ENCODE results near the gene PIGL.
A peak's percentile ranks its signal among the peaks of the same experiment; 100 is the strongest.

The PIGL gene

DNA sequence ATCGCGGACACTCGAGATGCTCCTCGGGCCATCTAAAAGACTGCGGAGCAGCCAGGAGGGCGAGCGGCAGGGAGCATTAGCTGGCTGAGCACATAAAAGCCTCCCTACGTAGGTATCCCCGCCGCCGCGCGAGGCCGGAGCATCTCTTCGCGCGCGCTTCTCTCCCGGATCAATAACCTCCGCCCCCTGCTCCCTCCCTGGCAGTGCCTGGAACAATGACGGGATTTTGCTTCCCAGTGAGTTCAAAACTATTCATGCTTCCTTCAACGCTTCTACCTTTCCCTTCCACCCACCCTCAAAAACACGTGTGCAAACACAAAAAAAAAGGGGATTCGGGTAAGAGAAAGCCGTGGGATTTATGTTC is 135.3 kb downstream of the PIGL start:
- H3K36me3 ChIP-seq (ENCODE audit: insufficient read depth, low read length), result peaks cover 1% of the 10 kb centered on the region; the same call in 1 of the 2 replicates
- peak overlapping the region; percentile 18; the same call in 1 of the 2 replicates for H3K27ac ChIP-seq (ENCODE audit: low read depth, low read length)
- H3K4me1 ChIP-seq (ENCODE audit: control insufficient read depth, insufficient read depth, low read length, unreplicated experiment), result peaks cover 6% of the 10 kb centered on the region
- peak overlapping the region; percentile 89 for H3K4me3 ChIP-seq (ENCODE audit: low read depth, low read length)
- H2AFZ ChIP-seq (ENCODE audit: low read length, unreplicated experiment), result peak overlapping the region; percentile 45
- H3K27me3 ChIP-seq (ENCODE audit: insufficient read depth, low read length), result no peaks in the 10 kb centered on the region
- peaks cover 29% of the 10 kb centered on the region for H3K79me2 ChIP-seq (ENCODE audit: control insufficient read depth, insufficient read depth, low read length, unreplicated experiment)

DNA sequence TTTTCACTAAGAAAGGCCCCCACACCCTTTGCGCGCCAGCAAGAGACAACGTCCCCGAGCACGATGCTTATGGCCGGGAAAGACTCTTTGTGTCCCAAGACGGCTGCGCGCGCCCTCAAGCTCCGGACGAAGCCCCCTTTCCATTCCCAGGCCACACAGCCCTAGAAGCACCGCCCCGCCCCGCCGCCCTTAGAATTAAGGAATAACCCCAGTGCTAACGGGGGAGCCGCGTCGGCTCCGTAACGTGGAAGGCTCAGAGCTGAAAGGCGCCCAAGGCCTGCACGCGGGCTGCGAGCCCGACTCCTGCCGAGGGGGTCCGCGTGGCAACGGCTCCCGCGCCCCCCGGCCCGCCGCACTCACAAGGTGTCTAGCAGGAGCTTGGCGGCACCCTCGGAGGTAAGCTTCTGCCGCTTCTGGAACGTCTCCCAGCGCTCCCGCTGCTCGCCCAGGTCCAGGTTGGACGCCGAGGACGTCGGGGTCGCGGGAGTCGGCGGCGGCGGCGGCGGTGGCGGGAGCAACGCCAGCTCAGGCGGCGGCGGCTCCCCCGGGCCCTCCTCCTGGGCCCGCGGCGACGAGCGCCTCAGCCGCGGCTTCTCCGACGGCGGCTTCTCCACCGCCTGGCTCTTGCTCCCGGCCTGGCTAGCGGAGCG is 135.8 kb downstream of the PIGL start:
- Histone ChIP-seq H3K27ac (ENCODE audit: low read depth, low read length) (peak overlapping the region; percentile 18; the same call in 1 of the 2 replicates), H2AFZ (ENCODE audit: low read length, unreplicated experiment) (peak overlapping the region; percentile 45)

DNA sequence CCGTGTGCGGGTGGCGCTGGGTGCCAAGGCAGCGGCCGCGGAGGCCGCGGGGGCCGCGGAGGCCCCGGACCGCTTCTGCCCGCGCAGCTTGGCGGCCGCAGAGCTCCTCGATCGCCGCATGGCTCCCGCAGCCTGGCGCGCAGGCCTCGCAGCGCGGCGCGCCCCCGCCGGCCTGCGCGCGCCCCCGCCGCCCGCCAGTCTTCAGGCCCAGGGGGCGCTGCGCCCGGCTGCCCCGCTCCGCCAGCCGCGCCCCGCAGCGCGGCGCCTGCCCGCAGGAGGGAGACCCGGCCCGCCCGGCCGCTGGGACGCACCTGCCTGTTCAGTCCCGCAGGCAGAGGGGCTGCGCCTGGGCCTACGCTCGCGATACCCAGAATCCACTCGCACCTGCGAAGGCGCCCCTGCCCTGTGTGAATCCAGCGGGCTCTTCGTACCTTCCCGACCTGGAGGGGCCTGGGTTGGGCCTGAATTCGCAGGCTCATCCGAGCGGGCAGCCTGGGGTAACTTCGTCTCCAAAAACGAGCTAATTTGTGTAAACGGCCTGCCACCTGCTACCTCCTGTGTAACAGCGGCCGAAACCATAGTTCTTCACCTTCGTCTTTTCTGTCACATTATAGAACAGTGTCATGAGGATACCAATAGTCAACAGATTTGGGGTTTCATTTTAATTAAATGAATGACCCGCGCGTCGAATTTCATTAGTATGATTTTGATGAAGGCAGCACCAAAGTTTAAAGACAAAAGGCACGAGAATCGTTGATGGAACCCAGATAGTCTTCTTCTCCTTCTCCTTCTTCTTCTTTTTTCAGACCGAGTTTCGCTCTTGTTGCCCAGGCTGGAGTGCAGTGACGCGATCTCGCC is 136.5 kb downstream of the PIGL start, which contains the start of gene CENPV:
Gene CENPV, minus strand, starts transcription at position 153 of the 858 bp plus-strand sequence. Its CDS starts 33 bp downstream, at position 120.
- Histone ChIP-seq H2AFZ (ENCODE audit: low read length, unreplicated experiment) (peak within 1 kb of the TSS; percentile 45), H3K4me3 (ENCODE audit: low read depth, low read length) (peak within 1 kb of the TSS; percentile 89), H3K36me3 (ENCODE audit: insufficient read depth, low read length) (no peaks in the 10 kb centered on the region), H3K4me1 (ENCODE audit: control insufficient read depth, insufficient read depth, low read length, unreplicated experiment) (peaks cover 6% of the 10 kb centered on the region), H3K79me2 (ENCODE audit: control insufficient read depth, insufficient read depth, low read length, unreplicated experiment) (peaks cover 29% of the 10 kb centered on the region), H3K27me3 (ENCODE audit: insufficient read depth, low read length) (no peaks in the 10 kb centered on the region), H3K27ac (ENCODE audit: low read depth, low read length) (peak within 1 kb of the TSS; percentile 18; the same call in 1 of the 2 replicates)

More for the DNA sequence above, 135.8 kb downstream of the PIGL start:
- Histone ChIP-seq H3K79me2 (ENCODE audit: control insufficient read depth, insufficient read depth, low read length, unreplicated experiment) (peaks cover 29% of the 10 kb centered on the region), H3K27me3 (ENCODE audit: insufficient read depth, low read length) (no peaks in the 10 kb centered on the region), H3K4me3 (ENCODE audit: low read depth, low read length) (peak overlapping the region; percentile 89), H3K36me3 (ENCODE audit: insufficient read depth, low read length) (no peaks in the 10 kb centered on the region), H3K4me1 (ENCODE audit: control insufficient read depth, insufficient read depth, low read length, unreplicated experiment) (peaks cover 6% of the 10 kb centered on the region)

DNA sequence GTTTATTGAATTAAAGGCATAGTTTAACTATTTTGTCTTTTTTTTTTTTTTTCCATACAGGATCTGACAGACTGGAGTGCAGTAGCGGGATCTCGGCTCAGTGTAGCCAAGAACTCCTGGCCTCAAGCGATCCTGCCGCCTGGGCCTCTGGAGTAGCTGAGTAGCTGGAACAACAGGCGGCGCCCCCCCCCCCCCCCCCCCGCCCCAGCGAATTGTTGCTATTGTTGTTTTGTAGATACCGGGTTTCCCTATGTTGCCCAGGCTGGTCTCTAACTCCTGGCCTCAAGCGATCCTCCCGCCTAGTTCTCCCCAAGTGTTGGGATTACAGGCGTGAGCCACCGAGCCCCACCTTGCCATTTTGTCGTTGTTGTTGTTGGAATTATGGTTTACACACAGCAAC is 137.6 kb downstream of the PIGL start:
- no peaks in the 10 kb centered on the region for H3K36me3 ChIP-seq (ENCODE audit: insufficient read depth, low read length)
- no peak overlapping the region for H3K27ac ChIP-seq (ENCODE audit: low read depth, low read length)
- no peak overlapping the region for H3K4me3 ChIP-seq (ENCODE audit: low read depth, low read length)
- H3K79me2 ChIP-seq (ENCODE audit: control insufficient read depth, insufficient read depth, low read length, unreplicated experiment), result peaks cover 29% of the 10 kb centered on the region
- no peak overlapping the region for H2AFZ ChIP-seq (ENCODE audit: low read length, unreplicated experiment)
- no peaks in the 10 kb centered on the region for H3K27me3 ChIP-seq (ENCODE audit: insufficient read depth, low read length)
- H3K4me1 ChIP-seq (ENCODE audit: control insufficient read depth, insufficient read depth, low read length, unreplicated experiment), result peaks cover 6% of the 10 kb centered on the region

DNA sequence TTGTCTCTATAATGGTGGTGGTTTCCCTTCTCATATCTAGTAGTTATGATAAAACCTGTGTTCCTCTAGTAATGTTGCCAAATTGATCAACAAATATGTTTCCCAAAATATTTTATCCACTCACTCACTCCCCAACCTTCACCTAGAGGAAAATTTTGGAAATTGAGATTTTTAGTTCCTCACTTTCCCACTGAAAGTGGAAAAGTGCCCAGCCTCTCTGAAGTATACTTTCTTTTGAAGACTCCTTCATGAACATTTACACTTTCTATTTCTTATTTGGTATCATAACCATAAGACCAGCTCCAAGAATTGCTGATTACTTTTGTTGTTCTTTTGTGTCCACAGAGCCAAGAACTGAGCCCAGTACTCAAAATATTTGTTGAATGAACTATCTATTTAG is 141.4 kb downstream of the PIGL start:
- Histone ChIP-seq H2AFZ (ENCODE audit: low read length, unreplicated experiment) (no peak overlapping the region), H3K36me3 (ENCODE audit: insufficient read depth, low read length) (no peaks in the 10 kb centered on the region), H3K27ac (ENCODE audit: low read depth, low read length) (no peak overlapping the region), H3K4me1 (ENCODE audit: control insufficient read depth, insufficient read depth, low read length, unreplicated experiment) (no peaks in the 10 kb centered on the region), H3K27me3 (ENCODE audit: insufficient read depth, low read length) (no peaks in the 10 kb centered on the region), H3K4me3 (ENCODE audit: low read depth, low read length) (no peak overlapping the region), H3K79me2 (ENCODE audit: control insufficient read depth, insufficient read depth, low read length, unreplicated experiment) (no peaks in the 10 kb centered on the region)

DNA sequence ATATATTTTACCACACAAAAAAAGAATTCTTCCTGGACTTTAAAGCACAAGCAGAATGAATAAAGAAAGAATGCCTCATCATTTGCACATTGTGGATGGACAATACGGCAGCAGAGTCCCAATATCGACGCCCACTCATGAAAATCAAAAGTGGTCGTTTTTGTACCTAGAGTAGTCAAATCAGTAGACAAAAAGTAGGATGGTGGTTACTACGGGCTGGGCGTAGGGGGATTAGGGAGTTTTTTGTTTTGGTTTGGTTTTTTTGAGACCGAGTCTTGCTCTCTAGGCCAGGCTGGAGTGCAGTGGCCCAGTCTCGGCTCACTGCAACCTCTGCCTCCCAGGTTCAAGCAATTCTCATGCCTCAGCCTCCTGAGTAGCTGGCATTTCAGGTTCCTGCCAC is 144.9 kb downstream of the PIGL start:
- H3K27ac ChIP-seq (ENCODE audit: low read depth, low read length), result no peak overlapping the region

DNA sequence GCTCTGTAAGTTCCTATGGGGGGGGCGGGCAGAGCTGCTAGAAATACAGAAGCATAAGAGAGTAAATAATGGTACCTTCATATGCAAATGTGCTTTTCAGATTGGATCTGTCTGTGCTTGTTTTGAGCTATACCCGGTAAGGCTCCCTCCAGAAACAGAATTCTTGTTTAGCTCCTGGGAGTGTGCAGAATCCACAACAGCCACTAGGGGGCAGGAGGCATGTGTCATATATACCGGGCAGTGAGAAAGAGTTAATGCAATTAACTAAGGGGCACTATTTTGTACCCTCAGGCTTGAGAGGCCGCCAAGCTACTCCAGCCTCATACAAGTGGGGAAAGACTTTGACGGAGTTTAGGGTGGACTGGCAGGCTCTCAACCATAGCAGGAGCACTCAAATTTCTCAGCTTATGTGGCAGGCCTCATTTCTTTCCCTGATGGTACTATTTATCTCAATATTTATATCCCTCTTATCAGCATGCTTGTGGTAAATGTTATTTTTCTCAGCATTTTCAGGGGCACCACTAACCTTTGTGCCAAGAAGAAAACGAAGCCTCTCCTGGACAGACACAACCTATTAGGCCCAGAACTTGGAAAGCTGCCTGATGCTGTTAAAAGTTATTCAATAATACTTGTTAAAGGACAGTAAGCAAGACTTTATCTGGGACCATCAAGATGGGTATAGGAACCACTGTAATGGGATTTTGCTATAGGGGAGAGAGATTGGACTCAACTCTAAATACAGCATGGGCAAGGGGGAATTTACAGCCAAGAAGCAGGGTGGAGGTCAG is 146.9 kb downstream of the PIGL start:
- Histone ChIP-seq H3K4me1 (ENCODE audit: control insufficient read depth, insufficient read depth, low read length, unreplicated experiment) (no peaks in the 10 kb centered on the region), H3K4me3 (ENCODE audit: low read depth, low read length) (no peak overlapping the region), H2AFZ (ENCODE audit: low read length, unreplicated experiment) (peak overlapping the region; percentile 28), H3K27me3 (ENCODE audit: insufficient read depth, low read length) (no peaks in the 10 kb centered on the region), H3K36me3 (ENCODE audit: insufficient read depth, low read length) (no peaks in the 10 kb centered on the region), H3K27ac (ENCODE audit: low read depth, low read length) (no peak overlapping the region), H3K79me2 (ENCODE audit: control insufficient read depth, insufficient read depth, low read length, unreplicated experiment) (no peaks in the 10 kb centered on the region)

More for the DNA sequence above, 144.9 kb downstream of the PIGL start:
- H3K36me3 ChIP-seq (ENCODE audit: insufficient read depth, low read length), result no peaks in the 10 kb centered on the region
- H3K4me3 ChIP-seq (ENCODE audit: low read depth, low read length), result no peak overlapping the region
- no peaks in the 10 kb centered on the region for H3K27me3 ChIP-seq (ENCODE audit: insufficient read depth, low read length)
- H3K79me2 ChIP-seq (ENCODE audit: control insufficient read depth, insufficient read depth, low read length, unreplicated experiment), result no peaks in the 10 kb centered on the region
- no peak overlapping the region for H2AFZ ChIP-seq (ENCODE audit: low read length, unreplicated experiment)
- H3K4me1 ChIP-seq (ENCODE audit: control insufficient read depth, insufficient read depth, low read length, unreplicated experiment), result no peaks in the 10 kb centered on the region

DNA sequence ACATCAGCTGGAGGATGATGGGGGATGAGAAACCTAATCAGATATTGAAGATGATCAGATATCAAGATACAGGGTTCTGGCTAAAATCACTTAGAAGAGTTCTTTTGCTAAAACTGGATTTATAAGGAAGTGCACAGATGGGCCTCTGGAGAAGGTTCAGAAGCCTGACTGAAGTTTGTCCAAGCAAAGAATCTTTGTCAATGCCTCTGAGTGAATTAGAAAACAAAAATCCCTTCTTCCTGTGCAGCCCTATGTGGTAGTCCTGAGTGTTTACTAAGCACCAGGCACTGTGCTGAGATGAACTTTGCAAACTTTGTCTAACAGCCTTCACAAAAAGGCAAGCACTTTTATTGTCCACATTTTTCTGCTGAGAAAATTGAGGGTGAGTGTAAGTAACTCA is 147.6 kb downstream of the PIGL start:
- Histone ChIP-seq H3K36me3 (ENCODE audit: insufficient read depth, low read length) (no peaks in the 10 kb centered on the region), H3K4me3 (ENCODE audit: low read depth, low read length) (no peak overlapping the region), H3K4me1 (ENCODE audit: control insufficient read depth, insufficient read depth, low read length, unreplicated experiment) (no peaks in the 10 kb centered on the region), H3K79me2 (ENCODE audit: control insufficient read depth, insufficient read depth, low read length, unreplicated experiment) (no peaks in the 10 kb centered on the region), H2AFZ (ENCODE audit: low read length, unreplicated experiment) (peak overlapping the region; percentile 23), H3K27me3 (ENCODE audit: insufficient read depth, low read length) (no peaks in the 10 kb centered on the region), H3K27ac (ENCODE audit: low read depth, low read length) (no peak overlapping the region)

DNA sequence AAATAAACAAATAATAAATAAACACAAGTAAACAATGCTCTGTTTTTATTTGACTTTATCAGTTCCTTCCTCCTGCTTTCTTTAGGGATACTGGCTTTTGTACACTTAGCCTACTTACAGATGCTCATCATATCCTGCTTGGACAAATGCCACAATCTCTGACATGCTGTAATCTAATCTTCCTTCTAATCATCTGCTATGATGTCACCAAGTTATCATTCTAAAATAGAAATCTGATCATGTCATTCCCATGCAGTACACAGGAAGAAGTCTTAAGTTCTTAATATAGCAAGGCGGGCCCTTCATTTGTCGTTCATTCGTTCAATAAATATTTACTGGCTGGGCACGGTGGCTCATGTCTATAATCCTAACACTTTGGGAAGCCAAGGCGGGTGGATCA is 154.7 kb downstream of the PIGL start:
- Histone ChIP-seq H3K36me3 (ENCODE audit: insufficient read depth, low read length) (no peaks in the 10 kb centered on the region), H3K27ac (ENCODE audit: low read depth, low read length) (no peak overlapping the region), H3K79me2 (ENCODE audit: control insufficient read depth, insufficient read depth, low read length, unreplicated experiment) (no peaks in the 10 kb centered on the region), H2AFZ (ENCODE audit: low read length, unreplicated experiment) (no peak overlapping the region), H3K4me1 (ENCODE audit: control insufficient read depth, insufficient read depth, low read length, unreplicated experiment) (no peaks in the 10 kb centered on the region), H3K4me3 (ENCODE audit: low read depth, low read length) (no peak overlapping the region), H3K27me3 (ENCODE audit: insufficient read depth, low read length) (no peaks in the 10 kb centered on the region)

DNA sequence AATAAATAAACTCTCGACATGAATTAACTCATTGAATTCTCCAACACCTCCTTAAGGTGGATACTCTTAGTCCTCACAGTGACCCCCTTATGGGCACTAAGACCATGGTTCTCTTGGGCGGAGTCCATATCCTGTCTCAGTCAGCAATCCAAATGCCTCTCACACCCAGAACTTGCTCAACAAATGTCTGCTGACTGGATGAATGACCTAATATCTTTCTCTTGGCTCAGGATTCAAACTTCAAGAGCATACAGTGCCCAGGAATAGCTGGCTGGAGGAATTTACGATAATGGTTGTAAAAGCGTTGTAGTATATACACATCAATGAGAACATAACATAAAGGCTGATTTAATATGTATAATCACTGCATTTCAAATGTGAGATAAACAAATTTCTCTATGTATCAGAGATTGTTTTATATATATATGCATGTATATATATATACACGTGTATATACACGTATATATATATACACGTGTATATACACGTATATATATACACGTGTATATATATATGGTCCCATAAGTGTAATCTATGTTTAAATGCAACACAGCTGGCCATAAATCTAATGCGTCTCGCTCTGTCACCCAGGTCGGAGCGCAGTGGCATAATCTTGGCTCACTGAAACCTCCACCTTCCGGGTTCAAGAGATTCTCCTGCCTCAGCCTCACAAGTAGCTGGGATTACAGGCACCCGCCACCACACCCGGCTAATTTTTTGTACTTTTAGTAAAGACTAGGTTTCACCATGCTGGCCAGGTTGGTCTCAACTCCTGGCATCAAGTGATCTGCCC is 157.3 kb downstream of the PIGL start:
- Histone ChIP-seq H3K79me2 (ENCODE audit: control insufficient read depth, insufficient read depth, low read length, unreplicated experiment) (no peaks in the 10 kb centered on the region), H3K27me3 (ENCODE audit: insufficient read depth, low read length) (no peaks in the 10 kb centered on the region), H3K27ac (ENCODE audit: low read depth, low read length) (no peak overlapping the region), H3K36me3 (ENCODE audit: insufficient read depth, low read length) (no peaks in the 10 kb centered on the region), H3K4me1 (ENCODE audit: control insufficient read depth, insufficient read depth, low read length, unreplicated experiment) (peaks cover 15% of the 10 kb centered on the region), H2AFZ (ENCODE audit: low read length, unreplicated experiment) (no peak overlapping the region), H3K4me3 (ENCODE audit: low read depth, low read length) (no peak overlapping the region)

All from ACC112 (cell line).